NCI-H2081 treated with DMSO at 0.1 percent for 48 hours (cell line): Measurements from ENCODE around the gene NGEF.

ENCODE experiments used
- DNase-seq: peaks from one replicate; lab custom pipeline; 2025; lab: John Stamatoyannopoulos, UW

Gene NGEF

DNA sequence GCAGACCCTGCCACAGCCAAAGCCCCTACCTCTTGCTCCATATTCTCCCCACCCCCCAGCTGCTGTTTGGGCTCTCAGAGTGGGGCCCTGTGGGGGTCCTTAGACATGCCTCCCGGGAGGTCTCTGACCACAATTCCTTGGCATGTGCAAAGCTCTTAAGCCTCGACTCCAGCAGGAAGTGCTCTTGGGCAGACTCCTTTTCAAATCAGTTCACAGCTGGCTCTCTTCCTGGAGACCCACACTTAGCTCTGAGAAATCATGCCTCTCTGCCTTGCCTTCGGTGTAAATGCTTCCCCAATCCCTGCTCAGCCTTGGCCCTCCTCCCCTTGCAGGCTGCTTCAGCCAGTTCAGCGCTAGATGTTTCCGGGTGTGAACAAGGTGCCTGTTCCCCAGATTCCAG lies 46.9 kb downstream of the NGEF start:
- no peak for DNase-seq

DNA sequence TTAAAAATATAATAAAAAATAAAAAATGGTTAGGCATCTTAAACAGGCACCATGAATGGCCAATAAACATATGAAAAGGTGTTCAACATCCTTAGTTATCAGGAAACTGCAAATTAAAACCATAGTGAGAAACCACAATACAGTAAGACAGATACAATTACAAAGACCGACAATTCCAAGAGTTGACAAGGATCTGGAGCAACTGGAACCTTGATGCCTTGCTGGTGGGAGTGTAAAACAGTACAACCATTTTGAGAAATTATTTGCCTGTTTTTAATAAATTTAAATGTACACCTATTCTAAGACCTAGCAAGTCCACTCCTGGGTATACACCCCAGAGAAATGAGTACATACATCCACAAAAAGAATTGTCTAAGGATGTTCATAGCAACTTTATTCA lies 49.1 kb downstream of the NGEF start:
- DNase-seq, result no peak

DNA sequence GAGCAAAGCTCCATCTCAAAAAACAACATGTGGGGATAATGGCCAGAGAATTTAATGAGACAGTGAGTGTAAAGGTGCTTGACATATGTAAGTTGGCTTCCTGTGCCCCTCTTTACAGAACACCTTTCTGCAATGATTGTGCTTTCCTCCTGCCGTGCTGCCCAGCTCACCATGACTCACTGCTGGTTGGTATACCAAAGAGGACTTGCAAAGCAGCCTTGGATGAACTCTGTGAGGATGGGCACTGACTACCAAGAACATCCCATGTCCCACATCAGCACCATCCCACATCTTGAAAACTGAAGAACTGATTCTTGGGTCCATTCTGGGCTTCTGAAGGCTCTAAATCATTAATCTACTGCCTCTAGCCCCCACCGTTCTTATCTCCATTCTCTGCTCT lies 52.2 kb downstream of the NGEF start:
- DNase-seq, result no peak

DNA sequence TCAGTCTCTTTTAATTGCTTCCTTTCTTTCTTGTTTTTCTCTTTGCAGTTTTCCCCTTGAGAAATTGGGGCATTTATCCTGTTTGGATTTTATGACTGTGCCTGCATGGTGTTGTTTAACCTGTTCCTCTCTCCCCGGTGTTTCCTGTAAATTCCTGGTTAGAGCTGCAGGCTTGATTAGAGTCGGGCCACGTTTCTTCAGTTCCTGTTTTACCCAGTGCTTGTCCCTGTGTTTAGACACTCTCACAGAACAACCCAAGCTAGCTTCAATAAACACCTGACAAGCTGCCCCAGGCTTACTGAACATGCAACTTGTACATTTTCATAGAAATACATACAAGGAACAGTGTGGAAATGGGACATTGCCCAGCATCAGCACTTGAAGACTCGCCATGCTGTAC lies 53.9 kb downstream of the NGEF start:
- DNase-seq, result no peak

DNA sequence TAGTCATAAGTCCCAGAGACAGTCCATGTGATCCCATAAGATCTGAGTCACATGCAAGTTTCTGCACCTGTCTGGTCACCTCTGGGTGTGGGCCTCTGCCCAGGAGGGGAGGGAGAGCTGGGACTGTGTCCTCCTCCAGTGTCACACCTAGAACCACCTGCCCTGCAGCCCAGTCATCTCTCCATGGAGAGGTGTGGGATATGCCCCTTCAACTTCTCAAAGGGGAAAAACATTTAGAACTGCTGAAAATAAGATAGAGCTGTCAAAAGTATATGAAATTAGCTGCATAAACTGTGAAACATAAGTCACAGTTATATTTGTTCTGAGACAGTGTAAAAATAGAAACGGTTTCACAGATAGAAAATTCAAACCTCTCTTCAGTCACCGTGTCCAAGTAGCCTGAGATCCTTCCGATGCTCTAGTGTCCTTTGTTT lies 55.4 kb downstream of the NGEF start:
- no peak for DNase-seq

DNA sequence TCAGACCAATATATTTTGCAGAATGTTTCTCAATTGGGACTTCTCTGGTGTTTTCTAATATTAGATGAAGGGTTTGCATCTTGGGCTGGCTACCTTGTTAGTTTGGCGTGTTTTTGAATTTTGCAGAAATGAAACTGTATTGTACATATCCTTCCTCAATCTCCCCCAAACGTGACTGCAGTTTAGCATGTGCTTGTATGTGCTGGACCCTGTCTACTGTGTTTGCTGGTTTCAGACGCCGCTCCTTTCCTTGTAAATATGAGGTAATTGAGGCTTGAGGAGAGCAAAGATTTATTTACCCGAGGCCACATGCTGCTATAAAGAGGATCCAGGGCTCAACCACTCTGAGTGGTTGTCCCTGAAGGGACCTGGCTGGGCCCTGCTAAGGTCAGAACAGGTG lies 57.2 kb downstream of the NGEF start:
- DNase-seq, result no peak

DNA sequence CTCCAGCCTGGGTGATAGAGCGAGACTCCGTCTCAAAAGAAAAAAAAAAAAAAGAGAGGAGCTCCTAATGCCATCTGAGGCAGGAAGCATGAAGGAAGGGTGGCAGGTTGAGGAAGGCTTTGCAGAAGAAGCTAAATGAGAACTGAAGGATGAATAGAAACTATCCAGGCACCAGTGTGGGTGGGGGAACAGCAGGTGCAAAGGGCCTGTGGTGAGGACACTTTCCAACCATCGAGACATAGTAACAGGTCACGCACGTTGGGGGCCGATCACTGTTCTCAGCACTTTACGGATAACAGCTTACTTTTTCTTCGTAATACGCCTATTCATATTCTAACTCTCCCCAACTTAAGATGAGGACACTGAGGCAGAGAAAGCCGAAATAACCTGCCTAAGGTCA lies 58.4 kb downstream of the NGEF start:
- no peak for DNase-seq

DNA sequence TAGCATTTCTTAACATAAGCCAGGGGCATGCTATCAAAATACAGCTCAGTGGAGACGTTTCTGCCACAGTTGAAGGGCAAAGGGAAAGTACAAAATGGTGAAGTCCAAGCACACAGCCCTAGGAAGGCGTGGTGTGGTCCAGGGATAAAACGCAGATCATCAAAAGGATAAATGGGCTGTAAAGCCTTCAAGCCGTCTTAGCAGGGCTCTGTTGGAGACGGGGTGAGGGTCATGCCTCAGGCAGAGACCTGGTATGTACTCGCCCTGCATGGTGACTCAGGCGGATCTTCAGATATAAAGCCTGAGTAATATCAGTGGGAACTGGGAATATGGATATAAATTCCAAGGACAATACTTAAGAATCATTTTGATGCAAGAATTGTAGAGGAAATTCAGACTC lies 61.2 kb downstream of the NGEF start:
- DNase-seq, result no peak

DNA sequence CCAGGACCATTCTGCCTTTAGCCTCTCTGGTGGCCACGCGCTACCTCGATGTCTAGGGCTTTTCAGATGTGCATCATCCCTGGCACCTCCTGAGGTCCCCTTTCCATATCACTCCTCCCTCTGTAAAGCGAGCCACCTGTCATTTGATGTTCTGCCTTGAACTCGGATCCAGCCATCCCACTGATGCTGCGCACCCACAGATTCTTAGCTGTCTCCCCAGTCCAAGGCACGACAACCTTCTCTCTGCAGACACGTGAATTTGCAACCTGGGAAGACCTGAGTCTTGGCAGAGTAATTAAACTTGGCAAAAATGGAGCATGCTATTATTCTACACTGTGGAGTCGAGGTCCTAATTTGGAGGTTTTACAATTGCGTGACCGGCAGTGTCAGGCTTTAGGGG lies 61.9 kb downstream of the NGEF start:
- DNase-seq, result no peak

DNA sequence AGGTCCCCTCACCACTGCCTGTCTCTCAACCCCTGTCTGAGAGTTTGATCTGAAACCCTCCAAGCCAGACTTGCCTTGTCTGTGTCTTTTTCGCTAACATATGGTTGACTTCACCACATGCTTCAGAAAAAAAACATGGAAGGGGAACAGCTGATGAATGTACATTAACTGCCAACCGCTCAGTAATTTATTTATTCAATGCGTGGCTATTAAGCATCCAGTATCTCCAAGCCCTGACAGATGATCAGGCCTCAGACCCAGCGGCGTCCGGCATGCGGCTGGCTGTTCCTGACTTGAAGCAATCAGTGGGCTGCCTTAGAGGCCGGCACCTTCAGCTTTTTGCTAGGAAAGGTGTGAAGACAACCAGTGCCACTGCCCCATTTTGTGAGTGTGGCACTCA lies 62.3 kb downstream of the NGEF start:
- DNase-seq, result no peak

DNA sequence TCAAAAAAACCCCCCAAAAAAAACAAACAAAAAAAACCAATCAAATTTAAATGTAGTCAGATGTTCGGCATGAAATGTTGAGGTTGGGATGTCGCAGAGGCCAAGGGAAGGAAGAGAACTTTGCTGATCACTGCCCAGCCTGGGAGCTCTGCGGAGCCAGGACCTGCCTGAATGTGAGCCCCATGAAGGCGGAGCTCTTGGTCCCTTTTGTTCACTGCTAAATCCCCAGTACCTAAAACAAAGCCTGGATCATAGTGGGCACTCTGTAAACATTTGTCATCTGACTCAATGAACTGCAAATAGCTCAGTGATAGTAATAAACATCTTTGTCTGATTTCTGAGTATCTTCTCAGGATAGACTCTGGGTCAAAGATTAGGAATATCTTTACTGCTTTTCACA lies 64.0 kb downstream of the NGEF start:
- DNase-seq, result no peak

DNA sequence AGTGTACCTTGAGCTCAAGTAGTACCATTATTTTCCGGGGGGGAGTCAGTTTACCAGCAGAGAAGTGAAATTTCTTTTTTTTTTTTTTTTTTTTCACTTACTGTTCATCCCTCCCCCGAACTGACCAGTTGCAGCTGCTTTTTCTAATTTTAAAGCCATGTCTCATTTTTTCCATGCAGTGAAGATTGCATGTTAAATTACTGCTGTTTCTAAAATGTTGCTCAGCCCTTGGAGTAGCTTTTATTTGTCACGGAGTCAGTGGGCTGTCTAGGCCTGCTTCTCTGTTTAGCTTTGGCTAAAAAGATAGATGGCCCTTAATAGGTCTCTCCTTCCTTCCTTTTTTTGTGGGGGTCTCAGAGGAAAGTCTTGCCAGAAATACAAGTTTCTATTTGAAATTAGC lies 70.2 kb downstream of the NGEF start:
- no peak for DNase-seq

DNA sequence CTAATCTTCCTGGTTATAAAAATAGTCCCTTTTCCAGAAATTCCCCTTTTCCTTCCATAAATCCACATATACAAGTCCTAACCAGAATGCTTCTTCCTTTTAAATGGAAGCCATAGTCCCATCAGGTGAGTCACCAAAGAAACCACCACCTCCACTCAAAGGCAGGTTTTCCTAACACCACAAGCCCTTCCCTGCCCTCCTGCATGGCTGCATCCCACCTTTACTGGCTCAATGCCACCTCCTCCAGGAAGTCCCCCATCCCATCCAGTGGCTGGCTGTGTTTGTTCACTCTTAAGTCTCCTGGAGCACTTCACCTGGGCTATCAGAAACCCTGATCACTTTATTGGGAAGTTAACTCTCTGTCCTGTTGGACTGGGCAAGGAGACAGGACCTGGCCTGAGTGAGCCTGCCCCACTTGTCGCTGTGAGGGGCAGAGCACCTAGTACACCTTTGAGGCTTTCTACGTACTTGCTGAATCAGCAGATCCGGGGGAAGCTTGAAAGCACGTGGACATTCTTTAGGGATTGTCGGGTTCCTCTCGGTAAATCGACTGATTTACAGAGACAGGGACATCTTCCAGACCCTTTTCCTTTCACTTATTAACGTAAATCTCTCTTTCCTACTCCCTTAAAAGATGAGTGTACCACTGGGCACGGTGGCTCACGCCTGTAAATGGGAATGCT lies 71.0 kb downstream of the NGEF start:
- DNase-seq, result no peak

DNA sequence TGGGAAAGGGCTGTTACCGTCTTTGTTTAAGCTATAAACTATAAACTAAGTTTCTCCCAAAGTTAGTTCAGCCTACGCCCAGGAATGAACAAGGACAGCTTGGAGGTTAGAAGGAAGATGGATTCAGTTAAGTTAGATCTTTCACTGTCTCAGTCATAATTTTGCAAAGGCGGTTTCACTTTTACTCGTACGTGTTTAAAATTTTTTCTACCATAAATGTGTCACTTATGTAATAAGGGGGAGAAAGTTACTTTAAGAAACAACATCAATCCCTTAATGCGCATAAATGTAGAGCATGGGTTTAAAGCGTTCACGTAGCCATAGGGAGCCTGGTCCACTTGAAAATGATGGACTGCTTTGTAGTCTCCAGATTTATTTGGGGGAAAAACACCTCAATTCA lies 71.7 kb downstream of the NGEF start:
- DNase-seq, result no peak

DNA sequence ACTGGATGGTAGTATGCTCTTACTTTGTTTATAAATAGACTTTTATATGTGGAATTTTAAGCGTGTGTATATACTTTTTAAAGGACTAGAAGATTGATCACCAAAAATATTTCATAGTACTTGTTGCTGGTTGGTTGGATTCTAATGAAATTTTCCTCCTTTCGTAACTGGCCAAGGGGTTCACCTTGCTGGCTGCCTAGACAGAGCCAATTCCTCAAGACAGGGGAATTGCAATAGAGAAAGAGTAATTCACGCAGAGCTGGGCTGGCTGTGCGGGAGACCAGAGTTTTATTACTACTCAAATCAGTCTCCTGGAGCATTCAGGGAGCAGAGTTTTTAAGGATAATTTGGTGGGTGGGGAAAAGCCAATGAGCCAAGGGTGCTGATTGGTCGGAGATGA lies 72.3 kb downstream of the NGEF start:
- no peak for DNase-seq

DNA sequence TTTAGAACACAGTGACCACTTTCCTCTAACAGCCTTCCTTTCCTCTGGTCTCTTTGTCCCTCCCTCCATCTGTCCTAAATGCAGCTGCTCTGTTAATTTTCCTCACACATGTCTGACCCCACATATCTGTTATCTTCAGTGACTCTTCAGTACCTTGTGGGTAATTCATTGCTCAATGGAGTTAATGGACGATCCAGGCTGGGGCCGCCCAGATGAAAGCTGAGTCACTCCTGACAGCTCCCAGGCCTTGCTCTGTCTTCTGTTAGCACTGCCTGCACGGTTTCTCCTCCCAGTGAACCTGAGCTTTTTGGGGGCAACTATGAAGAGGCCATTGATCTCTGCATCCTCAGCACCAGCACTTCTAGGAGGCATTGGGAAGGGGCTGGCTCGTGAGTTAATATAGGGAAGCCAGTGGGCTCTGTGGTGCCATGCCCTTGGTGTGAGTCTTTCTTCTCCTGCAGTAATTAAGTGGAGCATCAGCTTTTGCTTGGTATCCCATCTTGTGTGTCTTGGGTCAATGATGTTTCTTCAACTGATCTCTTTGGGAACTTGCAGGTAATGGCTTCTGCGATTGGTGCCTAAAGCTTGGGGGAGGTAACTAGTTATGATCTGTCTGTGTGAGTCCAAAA lies 75.7 kb downstream of the NGEF start:
- no peak for DNase-seq

DNA sequence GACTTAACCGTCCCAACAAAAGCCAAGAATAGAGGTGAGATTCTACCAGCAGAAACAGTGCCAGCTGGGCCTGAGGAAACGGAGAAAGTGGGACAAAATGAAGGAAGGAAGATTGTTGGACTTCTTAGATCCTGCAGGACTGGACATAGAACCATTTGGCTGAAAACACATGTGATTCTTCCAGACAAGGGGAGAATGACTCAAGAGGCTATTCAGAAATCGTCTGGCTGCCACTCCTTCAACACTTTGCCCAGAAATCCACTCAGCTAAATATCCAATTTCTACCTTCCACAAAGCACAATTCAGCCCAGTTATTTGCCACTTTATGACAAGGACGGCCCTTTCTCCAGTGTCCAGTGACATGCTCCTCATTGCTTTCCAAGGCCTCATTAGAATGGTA lies 81.4 kb downstream of the NGEF start:
- no peak for DNase-seq

DNA sequence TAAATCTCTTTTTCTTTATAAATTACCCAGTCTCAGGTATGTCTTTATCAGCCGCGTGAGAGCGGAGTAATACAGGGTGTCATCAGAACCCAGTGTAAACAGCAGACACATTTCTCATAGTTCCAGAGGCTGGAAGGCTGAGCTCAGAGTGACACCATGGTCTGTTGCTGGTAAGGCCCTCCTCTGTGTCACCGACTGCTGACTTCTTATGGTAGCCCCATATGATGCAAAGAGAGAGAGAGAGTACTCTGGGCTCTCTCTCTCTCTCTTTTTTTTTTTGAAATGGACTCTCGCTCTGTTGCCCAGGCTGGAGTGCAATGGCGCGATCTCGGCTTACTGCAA lies 83.0 kb downstream of the NGEF start:
- no peak for DNase-seq

DNA sequence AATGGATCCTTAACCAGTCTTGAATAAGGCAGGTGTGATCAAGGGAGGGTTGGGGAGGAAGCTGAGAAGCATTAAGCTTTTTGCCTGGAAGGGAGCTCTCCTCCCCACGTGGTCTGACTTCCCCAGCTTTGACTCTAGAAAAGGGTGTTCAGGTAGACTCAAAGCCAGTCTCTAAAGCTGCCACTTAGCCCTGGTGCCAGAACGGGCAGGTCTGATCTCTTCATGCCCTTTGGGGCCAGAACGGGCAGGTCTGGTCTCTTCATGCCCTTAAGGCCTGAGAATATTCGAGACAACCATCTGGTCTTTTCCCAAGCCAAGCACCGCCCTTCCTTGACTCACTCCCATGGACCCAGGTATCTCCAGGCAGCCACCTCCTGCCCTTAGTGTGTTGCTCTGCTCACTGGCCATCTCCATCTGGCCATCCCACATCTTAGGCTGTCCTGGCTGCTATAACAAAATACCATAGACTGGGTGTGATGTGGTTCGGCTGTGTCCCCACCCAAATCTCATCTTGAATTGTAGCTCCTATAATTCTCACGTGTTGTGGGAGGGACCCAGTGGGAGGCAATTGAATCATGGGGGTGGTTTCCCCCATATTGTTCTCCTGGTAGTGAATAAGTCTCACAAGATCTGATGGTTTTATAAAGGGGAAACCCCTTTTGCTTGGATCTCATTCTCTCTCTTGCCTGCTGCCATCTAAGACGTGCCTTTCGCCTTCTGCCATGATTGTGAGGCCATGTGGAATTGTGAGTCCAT lies 83.6 kb downstream of the NGEF start:
- DNase-seq, result no peak

DNA sequence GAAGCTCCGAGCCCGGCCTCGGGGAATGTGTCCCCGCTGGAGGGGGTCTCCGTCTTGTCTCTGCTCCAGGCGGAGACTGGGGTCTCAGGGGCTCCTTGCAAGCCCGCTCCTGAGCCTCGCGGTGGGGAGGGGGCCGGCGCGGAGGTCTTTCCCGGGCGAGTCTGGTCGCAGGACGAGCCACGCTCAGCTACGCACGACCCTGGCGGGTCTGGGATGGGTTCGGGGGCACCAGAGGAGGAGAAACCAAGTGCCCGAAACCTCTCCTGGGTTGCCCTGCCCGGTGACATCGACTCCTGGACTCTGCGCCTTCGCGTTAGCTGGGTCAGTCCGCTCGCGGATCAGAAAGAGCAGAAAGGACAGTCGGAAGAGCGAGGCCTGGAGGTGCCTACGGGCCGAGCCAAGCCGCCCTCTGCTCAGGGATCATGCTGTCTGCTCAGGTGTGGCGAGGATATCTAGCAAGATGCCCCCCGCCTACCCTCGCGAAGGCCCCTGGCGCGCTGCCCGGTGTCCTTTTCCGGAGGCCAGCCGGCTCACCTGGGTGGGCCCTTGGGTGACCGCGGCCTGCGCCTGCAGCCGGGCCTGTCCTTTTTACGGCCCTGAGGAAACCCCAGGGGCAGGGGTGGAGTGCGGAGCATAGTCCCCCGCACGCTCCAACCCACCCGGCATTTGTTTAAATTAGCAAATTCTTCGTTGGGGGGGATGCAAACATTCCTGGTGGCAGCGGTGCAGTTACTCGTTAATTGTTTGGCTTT lies 84.3 kb downstream of the NGEF start:
- no peak for DNase-seq

DNA sequence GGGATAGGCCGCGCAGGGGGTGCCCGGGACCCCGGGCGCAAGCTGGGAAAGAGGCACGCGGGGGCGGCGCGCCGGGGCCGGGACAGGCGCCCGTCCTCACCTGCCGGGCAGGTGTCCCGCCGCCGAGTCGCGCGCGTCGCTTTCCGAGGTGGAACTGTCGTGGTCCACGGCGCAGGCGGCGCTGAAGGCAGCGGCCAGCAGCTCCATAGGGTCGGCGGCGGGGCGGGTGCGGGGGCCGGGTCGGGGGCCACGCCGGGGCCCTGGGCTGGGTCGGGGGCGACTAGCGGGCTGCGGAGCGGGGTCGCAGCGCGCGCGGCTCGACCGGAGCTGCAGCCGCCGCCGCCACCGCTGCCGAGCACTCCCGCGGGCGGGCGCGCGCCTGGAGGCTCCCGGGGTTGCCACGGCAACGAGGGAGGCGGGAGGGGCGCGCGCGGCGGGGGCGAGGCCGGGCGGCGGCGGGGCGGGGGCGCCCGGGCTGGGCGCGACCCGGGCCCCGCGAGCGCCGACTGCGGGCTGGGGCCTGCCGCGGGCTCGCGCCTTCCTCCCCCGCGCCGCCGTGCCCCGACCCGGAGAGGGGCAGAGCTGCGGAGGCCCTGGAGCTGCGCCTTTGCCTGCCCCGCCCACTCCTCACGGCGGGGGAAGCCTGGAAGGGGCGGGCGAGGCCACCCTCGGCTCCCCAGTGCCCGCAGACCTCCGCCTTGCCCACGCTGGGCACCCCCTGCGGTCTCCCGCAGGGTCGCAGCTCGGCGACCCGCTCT lies 85.1 kb downstream of the NGEF start:
- no peak for DNase-seq
